Esophagus (tissue), 2 donors: ENCODE measurements around the gene NMT2. TPM values are rescaled to one million over a fixed set of nuclear protein-coding genes. Genes with fewer than 3 reads are reported as not detected.

Experiments
- H3K27ac ChIP-seq, 2 donors: one replicate each; pipeline ENCODE4 v1.5.1; 2013; ENCODE audit warnings: low read depth in 2 of 2, mild to moderate bottlenecking in 2 of 2, inconsistent platforms in 1 of 2, low read length in 1 of 2, moderate library complexity in 1 of 2
- H3K27me3 ChIP-seq, 2 donors: one replicate each; pipeline ENCODE4 v1.6.1; 2013; ENCODE audit warnings: low read length in 2 of 2, control low read depth in 1 of 2, mild to moderate bottlenecking in 1 of 2; ENCODE audit not compliant: insufficient read depth in 2 of 2, control insufficient read depth in 1 of 2
- H3K36me3 ChIP-seq, 2 donors: one replicate each; pipeline ENCODE4 v1.6.1; 2013; ENCODE audit warnings: low read length in 1 of 2; ENCODE audit not compliant: control insufficient read depth in 2 of 2, insufficient read depth in 2 of 2
- H3K4me1 ChIP-seq, 2 donors: one replicate each; pipeline ENCODE4 v1.6.1; 2013; ENCODE audit warnings: low read length in 1 of 2; ENCODE audit not compliant: control insufficient read depth in 2 of 2, insufficient read depth in 2 of 2
- H3K4me3 ChIP-seq, 2 donors: one replicate each; pipeline ENCODE4 v1.5.1; 2013; ENCODE audit warnings: low read length in 2 of 2, mild to moderate bottlenecking in 2 of 2, low read depth in 1 of 2, moderate library complexity in 1 of 2
- H3K9me3 ChIP-seq, 2 donors: one replicate each; pipeline ENCODE4 v1.6.1; 2013; ENCODE audit warnings: mild to moderate bottlenecking in 2 of 2, low read depth in 1 of 2, low read length in 1 of 2, moderate library complexity in 1 of 2; ENCODE audit not compliant: control insufficient read depth in 2 of 2, insufficient read depth in 1 of 2
- WGBS, 2 donors: extraction: QIAGEN DNeasy Blood & Tissue Kit; methylation state at CpG; one replicate each; pipeline ENCODE4 v1.1.7; 2013; 5-methylcytosine and 5-hydroxymethylcytosine counted together
- polyA plus RNA-seq, 2 donors: library from polyadenylated mRNA; stranded (reverse); fragments of 200-250 nt; gene quantifications; one replicate each; pipeline ENCODE4 v1.2.3, GENCODE V29; 2013
- donor health status: healthy with polysubstance abuse.
- donor health status: Bipolar disorder and iron deficiency.

NMT2 gene
- polyA plus RNA-seq, 2 donors = 3.6 to 4.0 TPM

DNA sequence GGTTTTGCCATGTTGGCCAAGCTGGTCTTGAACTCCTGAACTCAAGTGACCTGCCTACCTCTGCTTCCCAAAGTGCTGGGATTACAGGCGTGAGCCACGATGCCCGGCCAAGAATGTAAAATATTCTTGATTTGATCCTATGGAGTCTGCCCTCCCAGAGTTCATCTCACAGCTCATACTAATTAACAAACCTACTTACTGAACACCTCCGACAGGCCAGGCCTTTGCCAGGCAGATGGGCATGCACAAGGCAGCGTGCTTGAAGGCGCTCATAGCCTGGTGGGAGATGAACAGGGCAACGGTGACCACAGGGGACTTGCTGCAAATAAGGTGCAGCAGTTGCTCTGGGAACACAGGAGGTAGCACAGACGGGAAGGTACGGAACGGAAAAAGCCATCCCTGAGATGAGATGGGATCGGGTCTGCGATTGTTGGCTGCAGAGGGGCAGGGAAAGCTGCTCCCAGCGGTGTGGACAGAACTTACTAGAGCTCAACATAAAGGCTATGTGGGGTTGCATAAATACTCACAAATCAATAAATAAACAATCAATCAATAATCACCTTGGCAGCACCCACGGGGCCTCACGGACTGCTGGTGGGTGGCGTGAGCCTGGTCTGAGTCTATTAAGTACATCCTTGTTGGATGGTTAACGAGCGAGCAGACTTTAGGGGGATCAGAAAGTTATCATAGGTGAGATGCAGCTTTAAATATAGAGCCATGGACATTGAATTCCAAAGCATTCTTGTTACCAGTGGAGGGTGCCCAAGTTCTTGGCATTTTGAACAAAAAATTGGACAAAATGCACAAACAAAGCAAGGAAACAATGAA is 84.6 kb downstream of the NMT2 start:
- Histone ChIP-seq H3K9me3 (no peaks in the 10 kb centered on the region), H3K36me3 (no peaks in the 10 kb centered on the region), H3K4me3 (peak overlapping the region; percentile 18 to 45), H3K27ac (peak overlapping the region in 1 of 2 donors; percentile 42), H3K27me3 (no peaks in the 10 kb centered on the region), H3K4me1 (peaks cover 0 to 3% of the 10 kb centered on the region in 2 donors)
- WGBS, 2 donors = 69 to 73% methylated on average over 18 of the region's 18 CpGs

DNA sequence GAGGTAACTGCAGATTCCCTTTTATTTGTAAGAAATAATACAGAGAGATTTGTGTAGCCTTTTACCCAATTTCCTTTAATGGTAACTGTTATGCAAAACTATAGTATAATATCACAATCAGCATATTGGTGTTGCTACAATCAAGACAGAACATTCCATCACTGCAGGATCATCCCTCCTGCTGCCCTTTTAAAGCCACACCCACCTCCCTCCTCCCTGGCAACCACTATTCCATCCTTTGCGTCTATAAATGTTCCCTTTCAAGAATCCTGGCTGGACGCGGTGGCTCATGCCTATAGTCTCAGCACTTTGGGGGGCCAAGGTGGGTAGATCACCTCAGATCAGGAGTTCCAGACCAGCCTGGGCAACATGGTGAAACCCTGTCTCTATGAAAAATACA is 93.1 kb downstream of the NMT2 start:
- Histone ChIP-seq H3K4me3 (no peak overlapping the region), H3K9me3 (no peaks in the 10 kb centered on the region), H3K36me3 (no peaks in the 10 kb centered on the region), H3K27me3 (no peaks in the 10 kb centered on the region), H3K4me1 (no peaks in the 10 kb centered on the region), H3K27ac (no peak overlapping the region)
- 92 to 95% methylated on average over 3 of the region's 3 CpGs for WGBS, 2 donors

DNA sequence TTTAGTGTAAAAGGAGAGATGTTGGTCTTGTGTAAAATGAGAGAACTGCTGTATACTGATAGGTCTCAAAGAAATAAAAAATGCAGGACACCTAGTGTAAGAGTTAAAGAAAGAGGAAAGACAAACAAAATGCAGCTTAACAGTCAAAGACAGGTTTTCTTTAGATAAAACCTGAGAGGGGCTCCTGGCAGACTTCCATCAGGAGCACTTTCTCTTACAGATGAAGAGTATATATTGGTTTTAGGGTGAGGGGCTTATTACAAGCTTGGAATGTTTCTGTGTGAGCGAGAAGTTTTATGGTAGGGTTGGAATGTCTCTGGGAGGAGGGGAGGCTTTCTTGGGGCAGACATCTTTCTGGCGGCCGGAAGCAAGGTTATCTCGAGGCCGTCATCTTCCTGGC is 96.1 kb downstream of the NMT2 start:
- H3K27me3 ChIP-seq = no peaks in the 10 kb centered on the region
- no peaks in the 10 kb centered on the region for H3K4me1 ChIP-seq
- H3K9me3 ChIP-seq = no peaks in the 10 kb centered on the region
- H3K27ac ChIP-seq = no peak overlapping the region
- 96 to 98% methylated on average over 5 of the region's 5 CpGs for WGBS, 2 donors
- H3K4me3 ChIP-seq = no peak overlapping the region
- H3K36me3 ChIP-seq = no peaks in the 10 kb centered on the region

DNA sequence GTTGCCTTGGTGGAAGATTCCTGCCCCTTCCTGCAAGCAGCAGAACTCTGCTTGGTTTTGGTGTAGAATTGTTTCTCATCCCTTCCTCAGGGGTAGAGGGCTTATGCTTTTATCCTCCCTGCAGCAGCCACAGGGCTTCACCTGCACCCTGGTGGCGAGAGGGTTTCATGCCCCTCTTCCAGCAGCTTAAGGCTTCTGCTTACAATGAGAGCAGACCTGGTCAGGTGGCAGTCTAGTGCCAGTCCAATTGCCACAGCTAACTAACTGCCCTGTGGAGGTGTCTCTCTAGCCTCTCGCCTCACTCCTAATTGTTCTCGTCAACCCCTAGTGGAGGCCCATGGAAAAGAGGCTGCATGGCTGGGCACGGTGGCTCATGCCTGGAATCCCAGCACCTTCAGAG is 99.3 kb downstream of the NMT2 start:
- Histone ChIP-seq H3K4me3 (no peak overlapping the region), H3K27me3 (no peaks in the 10 kb centered on the region), H3K9me3 (no peaks in the 10 kb centered on the region), H3K27ac (no peak overlapping the region), H3K36me3 (no peaks in the 10 kb centered on the region), H3K4me1 (no peaks in the 10 kb centered on the region)
- 73 to 79% methylated on average over 4 of the region's 4 CpGs for WGBS, 2 donors

DNA sequence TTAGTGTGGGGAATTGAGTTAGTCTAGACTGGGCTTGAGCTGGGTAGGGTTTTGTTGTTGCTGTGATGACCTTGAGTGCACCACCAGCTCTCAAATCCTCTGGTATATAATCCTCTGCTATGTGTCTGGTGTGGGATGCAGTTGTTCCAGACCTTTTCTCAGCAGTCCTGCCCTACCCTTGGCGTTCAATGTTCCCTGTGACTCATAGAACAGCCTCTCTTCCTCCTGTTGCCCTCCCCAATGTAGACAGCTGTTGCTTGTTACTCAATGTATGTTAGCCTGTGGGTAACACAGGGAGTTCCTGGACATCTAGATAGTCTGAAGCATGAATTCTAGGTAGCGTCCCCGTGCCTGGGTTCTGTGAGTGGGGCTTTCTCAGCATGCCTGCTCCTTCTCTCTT is 99.7 kb downstream of the NMT2 start:
- H3K27ac ChIP-seq = no peak overlapping the region
- no peaks in the 10 kb centered on the region for H3K4me1 ChIP-seq
- H3K4me3 ChIP-seq = no peak overlapping the region
- H3K36me3 ChIP-seq = no peaks in the 10 kb centered on the region
- WGBS, 2 donors = 77% methylated on average over 3 of the region's 3 CpGs
- H3K9me3 ChIP-seq = no peaks in the 10 kb centered on the region
- no peaks in the 10 kb centered on the region for H3K27me3 ChIP-seq

DNA sequence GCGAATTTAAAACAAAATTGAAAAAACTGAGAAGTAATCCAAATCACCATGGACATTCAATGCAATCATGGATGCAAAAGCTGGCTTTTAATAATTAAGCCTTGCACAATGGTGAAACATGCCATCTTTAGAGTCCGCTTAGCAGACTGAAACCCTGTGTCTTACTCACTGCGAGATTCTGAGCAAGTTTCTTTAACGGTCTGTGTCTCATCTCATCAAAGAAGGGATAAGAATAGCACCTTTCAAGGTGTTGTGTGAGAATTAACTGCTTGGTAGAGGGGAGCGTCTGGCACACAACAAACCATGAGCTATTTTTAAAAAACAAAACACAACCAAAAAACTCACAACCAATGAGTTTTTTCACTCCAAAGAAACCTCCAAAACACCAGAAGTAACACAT is 101.3 kb downstream of the NMT2 start:
- Histone ChIP-seq H3K4me3 (no peak overlapping the region), H3K9me3 (no peaks in the 10 kb centered on the region), H3K27ac (no peak overlapping the region), H3K27me3 (no peaks in the 10 kb centered on the region), H3K36me3 (no peaks in the 10 kb centered on the region), H3K4me1 (no peaks in the 10 kb centered on the region)
- 88 to 91% methylated on average over 5 of the region's 5 CpGs for WGBS, 2 donors

DNA sequence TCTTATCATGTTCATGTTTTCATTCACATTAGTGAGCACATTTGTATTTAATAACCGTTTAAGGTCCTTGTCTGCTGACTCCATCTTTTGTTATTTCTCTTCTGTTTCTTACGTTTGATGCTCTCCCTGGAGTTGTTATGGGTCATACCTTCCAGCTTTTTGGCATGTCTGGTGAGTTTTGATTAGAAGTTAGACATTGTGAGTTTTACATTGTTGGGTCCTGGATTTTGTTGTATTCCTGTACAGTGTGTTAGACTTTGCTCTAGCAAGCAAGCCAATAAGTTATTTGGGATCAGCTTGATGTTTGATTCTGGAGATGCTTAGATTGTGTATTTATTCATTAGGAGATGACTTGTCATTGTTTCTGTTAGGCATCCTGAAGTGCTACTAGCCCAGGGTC is 107.9 kb downstream of the NMT2 start:
- no peaks in the 10 kb centered on the region for H3K27me3 ChIP-seq
- H3K36me3 ChIP-seq = no peaks in the 10 kb centered on the region
- 78 to 79% methylated on average over 2 of the region's 2 CpGs for WGBS, 2 donors
- H3K4me3 ChIP-seq = no peak overlapping the region
- peaks cover 0 to 3% of the 10 kb centered on the region in 2 donors for H3K9me3 ChIP-seq
- no peaks in the 10 kb centered on the region for H3K4me1 ChIP-seq
- no peak overlapping the region for H3K27ac ChIP-seq

DNA sequence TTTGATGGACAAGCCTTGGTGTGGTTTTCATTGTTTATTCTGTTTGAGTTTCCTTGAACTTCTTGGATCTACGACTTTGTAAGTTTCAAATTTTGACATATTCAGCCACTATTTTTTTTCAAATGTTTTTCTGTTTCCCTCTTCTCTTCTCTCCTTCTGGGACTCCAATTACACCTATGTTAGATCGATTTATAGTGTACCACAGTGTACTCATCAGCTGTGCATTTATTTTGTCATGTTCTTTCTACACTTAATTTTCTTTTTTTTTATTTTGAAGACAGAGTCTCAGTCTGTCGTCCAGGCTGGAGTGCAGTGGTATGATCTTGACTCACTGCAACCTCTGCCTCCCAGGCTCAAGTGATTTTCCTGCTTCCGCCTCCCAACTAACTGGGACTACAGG is 108.6 kb downstream of the NMT2 start:
- WGBS, 2 donors = 76 to 92% methylated on average over 4 of the region's 4 CpGs
- Histone ChIP-seq H3K4me3 (no peak overlapping the region), H3K27ac (no peak overlapping the region), H3K27me3 (no peaks in the 10 kb centered on the region), H3K36me3 (no peaks in the 10 kb centered on the region), H3K9me3 (peaks cover 0 to 3% of the 10 kb centered on the region in 2 donors), H3K4me1 (no peaks in the 10 kb centered on the region)

DNA sequence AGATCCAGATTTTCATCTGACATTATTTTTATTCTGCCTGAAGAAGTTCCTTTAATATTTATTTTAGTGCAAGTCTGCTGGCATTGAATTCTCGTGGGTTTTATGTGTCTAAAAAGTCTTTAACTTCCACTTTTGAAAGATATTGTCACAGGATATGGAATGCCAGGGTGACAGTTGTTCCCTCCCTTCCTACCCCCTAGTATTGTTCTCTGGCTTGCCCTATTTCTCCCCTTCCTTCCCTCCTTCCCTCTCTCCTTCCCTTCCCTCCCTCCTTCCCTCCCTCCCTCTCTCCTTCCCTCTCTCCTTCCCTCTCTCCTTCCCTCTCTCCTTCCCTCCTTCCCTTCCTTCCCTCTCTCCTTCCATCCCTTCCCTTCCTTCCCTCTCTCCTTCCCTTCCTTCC is 109.8 kb downstream of the NMT2 start:
- H3K9me3 ChIP-seq = peaks cover 0 to 3% of the 10 kb centered on the region in 2 donors
- H3K27me3 ChIP-seq = no peaks in the 10 kb centered on the region
- H3K4me3 ChIP-seq = no peak overlapping the region
- no peaks in the 10 kb centered on the region for H3K36me3 ChIP-seq
- H3K4me1 ChIP-seq = no peaks in the 10 kb centered on the region
- 52 to 53% methylated on average over 1 of the region's 1 CpG for WGBS, 2 donors
- no peak overlapping the region for H3K27ac ChIP-seq
